ENCODE data around the gene WDTC1.

WDTC1 gene

GRCh38 chr1:27299385-27300271, 65.2 kb downstream of the WDTC1 start:
- Histone ChIP-seq H3K36me3 (ENCODE audit: control insufficient read depth in 1 of 2, insufficient read depth in 2 of 2, low read length in 2 of 2) (peaks cover 28 to 75% of the 10 kb centered on the region in 2 donors), H3K27me3 (ENCODE audit: control insufficient read depth in 1 of 2, insufficient read depth in 2 of 2, low read length in 2 of 2) (no peaks in the 10 kb centered on the region), H3K9ac (ENCODE audit: low read depth in 1 of 2, low read length in 2 of 2) (peak overlapping the region in 1 of 2 donors; percentile 4), H3K27ac (ENCODE audit: low read depth, low read length) (peak overlapping the region; percentile 58), H3K4me1 (ENCODE audit: control insufficient read depth in 1 of 2, insufficient read depth in 2 of 2, low read length in 2 of 2) (peaks cover 11% of the 10 kb centered on the region in 2 donors), H3K9me3 (ENCODE audit: control insufficient read depth in 1 of 2, low read length in 2 of 2) (no peaks in the 10 kb centered on the region), H3K4me3 (ENCODE audit: low read depth in 1 of 2, low read length in 2 of 2) (no peak overlapping the region)

GRCh38 chr1:27300341-27301051, 66.1 kb downstream of the WDTC1 start:
- H3K9ac ChIP-seq (ENCODE audit: low read depth in 1 of 2, low read length in 2 of 2), result peak overlapping the region in 1 of 2 donors; percentile 4
- H3K36me3 ChIP-seq (ENCODE audit: control insufficient read depth in 1 of 2, insufficient read depth in 2 of 2, low read length in 2 of 2), result peaks cover 29 to 80% of the 10 kb centered on the region in 2 donors
- H3K4me3 ChIP-seq (ENCODE audit: low read depth in 1 of 2, low read length in 2 of 2), result no peak overlapping the region
- no peaks in the 10 kb centered on the region for H3K27me3 ChIP-seq (ENCODE audit: control insufficient read depth in 1 of 2, insufficient read depth in 2 of 2, low read length in 2 of 2)
- H3K9me3 ChIP-seq (ENCODE audit: control insufficient read depth in 1 of 2, low read length in 2 of 2), result no peaks in the 10 kb centered on the region
- H3K4me1 ChIP-seq (ENCODE audit: control insufficient read depth in 1 of 2, insufficient read depth in 2 of 2, low read length in 2 of 2), result peaks cover 11% of the 10 kb centered on the region in 2 donors
- peak overlapping the region; percentile 58 for H3K27ac ChIP-seq (ENCODE audit: low read depth, low read length)

DNA sequence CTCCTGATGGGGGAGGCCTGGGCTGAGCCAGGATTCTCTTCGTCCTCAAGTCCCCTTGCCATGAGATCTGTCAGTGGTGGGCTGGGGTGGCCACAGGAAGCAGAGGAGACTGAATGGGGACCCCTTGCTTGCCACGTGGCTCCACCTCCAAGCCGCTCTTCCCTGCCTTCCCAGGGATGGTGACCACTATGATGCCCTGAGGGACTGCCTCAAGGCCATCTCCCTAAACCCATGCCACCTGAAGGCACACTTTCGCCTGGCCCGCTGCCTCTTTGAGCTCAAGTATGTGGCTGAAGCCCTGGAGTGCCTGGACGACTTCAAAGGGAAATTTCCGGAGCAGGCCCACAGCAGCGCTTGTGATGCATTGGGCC, 66.6 kb downstream of the WDTC1 start:
- Histone ChIP-seq H3K9ac (ENCODE audit: low read depth in 1 of 2, low read length in 2 of 2) (no peak overlapping the region), H3K9me3 (ENCODE audit: control insufficient read depth in 1 of 2, low read length in 2 of 2) (no peaks in the 10 kb centered on the region), H3K4me1 (ENCODE audit: control insufficient read depth in 1 of 2, insufficient read depth in 2 of 2, low read length in 2 of 2) (peaks cover 11% of the 10 kb centered on the region in 2 donors), H3K36me3 (ENCODE audit: control insufficient read depth in 1 of 2, insufficient read depth in 2 of 2, low read length in 2 of 2) (peaks cover 27 to 80% of the 10 kb centered on the region in 2 donors), H3K27me3 (ENCODE audit: control insufficient read depth in 1 of 2, insufficient read depth in 2 of 2, low read length in 2 of 2) (no peaks in the 10 kb centered on the region), H3K27ac (ENCODE audit: low read depth, low read length) (no peak overlapping the region), H3K4me3 (ENCODE audit: low read depth in 1 of 2, low read length in 2 of 2) (no peak overlapping the region)

- Histone ChIP-seq H3K9me3 (ENCODE audit: control insufficient read depth in 1 of 2, low read length in 2 of 2) (no peaks in the 10 kb centered on the region), H3K4me3 (ENCODE audit: low read depth in 1 of 2, low read length in 2 of 2) (no peak overlapping the region), H3K9ac (ENCODE audit: low read depth in 1 of 2, low read length in 2 of 2) (no peak overlapping the region), H3K27me3 (ENCODE audit: control insufficient read depth in 1 of 2, insufficient read depth in 2 of 2, low read length in 2 of 2) (no peaks in the 10 kb centered on the region), H3K4me1 (ENCODE audit: control insufficient read depth in 1 of 2, insufficient read depth in 2 of 2, low read length in 2 of 2) (peaks cover 11% of the 10 kb centered on the region in 2 donors), H3K36me3 (ENCODE audit: control insufficient read depth in 1 of 2, insufficient read depth in 2 of 2, low read length in 2 of 2) (peaks cover 24 to 86% of the 10 kb centered on the region in 2 donors), H3K27ac (ENCODE audit: low read depth, low read length) (no peak overlapping the region)
These were observed 67.3 kb downstream of the WDTC1 start for GRCh38 chr1:27301582-27302199.

GRCh38 chr1:27302612-27303011, 68.2 kb downstream of the WDTC1 start:
- H3K27me3 ChIP-seq (ENCODE audit: control insufficient read depth in 1 of 2, insufficient read depth in 2 of 2, low read length in 2 of 2), result no peaks in the 10 kb centered on the region
- H3K4me3 ChIP-seq (ENCODE audit: low read depth in 1 of 2, low read length in 2 of 2), result no peak overlapping the region
- no peak overlapping the region for H3K27ac ChIP-seq (ENCODE audit: low read depth, low read length)
- H3K9me3 ChIP-seq (ENCODE audit: control insufficient read depth in 1 of 2, low read length in 2 of 2), result no peaks in the 10 kb centered on the region
- peaks cover 11% of the 10 kb centered on the region in 2 donors for H3K4me1 ChIP-seq (ENCODE audit: control insufficient read depth in 1 of 2, insufficient read depth in 2 of 2, low read length in 2 of 2)
- peaks cover 20 to 77% of the 10 kb centered on the region in 2 donors for H3K36me3 ChIP-seq (ENCODE audit: control insufficient read depth in 1 of 2, insufficient read depth in 2 of 2, low read length in 2 of 2)
- H3K9ac ChIP-seq (ENCODE audit: low read depth in 1 of 2, low read length in 2 of 2), result no peak overlapping the region

DNA sequence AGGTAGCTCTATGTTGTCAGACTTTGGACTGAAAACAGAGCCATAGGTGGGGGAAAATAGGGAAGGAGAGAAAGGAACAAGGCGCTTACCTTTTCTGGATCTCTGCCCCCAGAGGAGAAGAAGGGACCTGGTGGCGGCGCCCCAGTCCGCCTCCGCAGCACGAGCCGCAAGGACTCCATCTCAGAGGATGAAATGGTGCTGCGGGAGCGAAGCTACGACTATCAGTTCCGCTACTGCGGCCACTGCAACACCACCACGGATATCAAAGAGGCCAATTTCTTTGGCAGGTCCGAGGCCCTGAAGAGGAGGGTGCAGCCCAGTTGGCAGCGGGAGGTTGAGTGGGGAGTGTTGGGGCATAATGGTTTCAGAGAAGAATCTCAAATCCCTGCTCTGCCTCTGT, 69.1 kb downstream of the WDTC1 start:
- Histone ChIP-seq H3K4me3 (ENCODE audit: low read depth in 1 of 2, low read length in 2 of 2) (no peak overlapping the region), H3K36me3 (ENCODE audit: control insufficient read depth in 1 of 2, insufficient read depth in 2 of 2, low read length in 2 of 2) (peaks cover 12 to 68% of the 10 kb centered on the region in 2 donors), H3K27me3 (ENCODE audit: control insufficient read depth in 1 of 2, insufficient read depth in 2 of 2, low read length in 2 of 2) (no peaks in the 10 kb centered on the region), H3K4me1 (ENCODE audit: control insufficient read depth in 1 of 2, insufficient read depth in 2 of 2, low read length in 2 of 2) (peaks cover 11% of the 10 kb centered on the region in 2 donors), H3K9me3 (ENCODE audit: control insufficient read depth in 1 of 2, low read length in 2 of 2) (no peaks in the 10 kb centered on the region), H3K27ac (ENCODE audit: low read depth, low read length) (no peak overlapping the region), H3K9ac (ENCODE audit: low read depth in 1 of 2, low read length in 2 of 2) (no peak overlapping the region)

DNA sequence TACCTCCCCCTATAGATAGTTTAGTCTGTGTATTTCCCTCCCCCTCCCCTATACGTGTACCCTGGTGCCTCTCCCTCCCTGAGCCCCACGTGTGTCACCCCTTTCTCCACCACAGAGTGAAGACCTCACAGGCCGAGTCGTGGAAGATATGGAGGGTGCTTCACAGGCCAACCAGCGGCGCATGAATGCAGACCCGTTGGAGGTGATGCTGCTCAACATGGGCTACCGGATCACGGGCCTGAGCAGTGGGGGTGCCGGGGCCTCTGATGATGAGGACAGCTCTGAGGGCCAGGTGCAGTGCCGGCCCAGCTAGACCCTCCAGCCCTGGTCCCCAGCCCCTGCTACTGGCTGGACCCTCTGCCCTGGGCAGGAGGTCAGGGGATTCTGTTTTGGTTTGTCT, 71.6 kb downstream of the WDTC1 start:
- Histone ChIP-seq H3K36me3 (ENCODE audit: control insufficient read depth in 1 of 2, insufficient read depth in 2 of 2, low read length in 2 of 2) (peaks cover 7 to 52% of the 10 kb centered on the region in 2 donors), H3K9me3 (ENCODE audit: control insufficient read depth in 1 of 2, low read length in 2 of 2) (no peaks in the 10 kb centered on the region), H3K9ac (ENCODE audit: low read depth in 1 of 2, low read length in 2 of 2) (no peak overlapping the region), H3K27me3 (ENCODE audit: control insufficient read depth in 1 of 2, insufficient read depth in 2 of 2, low read length in 2 of 2) (no peaks in the 10 kb centered on the region), H3K4me1 (ENCODE audit: control insufficient read depth in 1 of 2, insufficient read depth in 2 of 2, low read length in 2 of 2) (no peaks in the 10 kb centered on the region), H3K4me3 (ENCODE audit: low read depth in 1 of 2, low read length in 2 of 2) (no peak overlapping the region), H3K27ac (ENCODE audit: low read depth, low read length) (no peak overlapping the region)

GRCh38 chr1:27306892-27307761, 72.7 kb downstream of the WDTC1 start:
- Histone ChIP-seq H3K36me3 (ENCODE audit: control insufficient read depth in 1 of 2, insufficient read depth in 2 of 2, low read length in 2 of 2) (peaks cover 7 to 46% of the 10 kb centered on the region in 2 donors), H3K9me3 (ENCODE audit: control insufficient read depth in 1 of 2, low read length in 2 of 2) (no peaks in the 10 kb centered on the region), H3K27me3 (ENCODE audit: control insufficient read depth in 1 of 2, insufficient read depth in 2 of 2, low read length in 2 of 2) (no peaks in the 10 kb centered on the region), H3K9ac (ENCODE audit: low read depth in 1 of 2, low read length in 2 of 2) (no peak overlapping the region), H3K4me1 (ENCODE audit: control insufficient read depth in 1 of 2, insufficient read depth in 2 of 2, low read length in 2 of 2) (no peaks in the 10 kb centered on the region), H3K27ac (ENCODE audit: low read depth, low read length) (no peak overlapping the region), H3K4me3 (ENCODE audit: low read depth in 1 of 2, low read length in 2 of 2) (no peak overlapping the region)

GRCh38 chr1:27307874-27308598, 73.6 kb downstream of the WDTC1 start:
- Histone ChIP-seq H3K4me1 (ENCODE audit: control insufficient read depth in 1 of 2, insufficient read depth in 2 of 2, low read length in 2 of 2) (no peaks in the 10 kb centered on the region), H3K36me3 (ENCODE audit: control insufficient read depth in 1 of 2, insufficient read depth in 2 of 2, low read length in 2 of 2) (peaks cover 7 to 38% of the 10 kb centered on the region in 2 donors), H3K9ac (ENCODE audit: low read depth in 1 of 2, low read length in 2 of 2) (no peak overlapping the region), H3K27me3 (ENCODE audit: control insufficient read depth in 1 of 2, insufficient read depth in 2 of 2, low read length in 2 of 2) (no peaks in the 10 kb centered on the region), H3K9me3 (ENCODE audit: control insufficient read depth in 1 of 2, low read length in 2 of 2) (no peaks in the 10 kb centered on the region), H3K27ac (ENCODE audit: low read depth, low read length) (no peak overlapping the region), H3K4me3 (ENCODE audit: low read depth in 1 of 2, low read length in 2 of 2) (no peak overlapping the region)
